HG03196 (cell line): Measurements from ENCODE around the gene HOXA5.

Experiments
- ATAC-seq: cut with Tn5 transposase; IDR thresholded peaks from one replicate; pipeline ENCODE4 v1.9.1; 2021; ENCODE audit not compliant: unreplicated experiment

HOXA5 gene

DNA sequence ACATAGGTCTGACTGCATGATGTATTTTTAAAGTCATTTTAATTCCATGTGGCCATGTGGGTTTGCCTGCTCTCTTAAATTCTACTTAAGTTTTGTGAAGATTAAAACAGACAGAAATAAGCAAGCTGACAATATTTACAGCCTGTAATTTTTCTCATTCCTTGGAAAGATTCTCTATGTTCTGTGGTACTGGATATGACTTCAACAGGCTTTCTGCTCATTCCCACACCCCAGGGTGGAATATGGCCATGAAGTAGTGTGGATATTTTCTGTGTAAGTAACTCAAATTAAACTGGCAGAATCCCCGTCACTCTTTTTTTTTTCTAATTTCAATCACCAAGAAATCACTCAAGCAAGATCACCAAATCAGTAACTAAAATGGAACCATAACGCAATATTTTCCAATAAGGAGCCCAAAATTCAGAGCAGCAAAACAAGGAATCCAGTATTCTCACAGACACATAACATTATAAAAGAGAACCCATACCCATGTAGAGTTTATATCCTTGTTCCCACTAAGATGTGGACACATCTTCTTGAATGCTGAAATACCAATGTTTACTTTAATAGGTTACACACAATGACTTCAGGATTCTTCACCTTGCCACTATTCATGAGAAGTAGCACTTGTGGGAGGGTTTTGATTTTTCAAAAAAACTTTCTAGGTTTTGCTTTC, 5.7 kb downstream of the HOXA5 start:
- no peak for ATAC-seq

DNA sequence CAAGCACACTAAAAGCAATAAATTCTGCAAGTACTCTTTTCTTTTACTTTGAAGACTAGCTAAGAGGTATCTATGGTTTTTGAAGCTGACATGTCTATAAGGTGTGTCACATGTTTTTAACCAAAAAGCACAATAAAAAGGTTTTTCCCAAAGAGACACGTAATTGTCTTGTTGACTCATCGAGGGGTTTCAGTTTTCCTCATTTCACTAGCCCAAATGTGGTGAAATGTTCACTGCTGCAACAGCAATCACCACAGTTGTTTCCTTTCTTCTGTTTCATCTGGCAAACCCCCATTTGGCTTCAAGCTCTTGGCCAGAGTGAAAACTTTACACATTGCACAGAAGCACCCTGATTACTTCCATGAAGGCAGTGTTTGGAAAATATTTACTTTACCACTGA, 9.1 kb downstream of the HOXA5 start:
- no peak for ATAC-seq

DNA sequence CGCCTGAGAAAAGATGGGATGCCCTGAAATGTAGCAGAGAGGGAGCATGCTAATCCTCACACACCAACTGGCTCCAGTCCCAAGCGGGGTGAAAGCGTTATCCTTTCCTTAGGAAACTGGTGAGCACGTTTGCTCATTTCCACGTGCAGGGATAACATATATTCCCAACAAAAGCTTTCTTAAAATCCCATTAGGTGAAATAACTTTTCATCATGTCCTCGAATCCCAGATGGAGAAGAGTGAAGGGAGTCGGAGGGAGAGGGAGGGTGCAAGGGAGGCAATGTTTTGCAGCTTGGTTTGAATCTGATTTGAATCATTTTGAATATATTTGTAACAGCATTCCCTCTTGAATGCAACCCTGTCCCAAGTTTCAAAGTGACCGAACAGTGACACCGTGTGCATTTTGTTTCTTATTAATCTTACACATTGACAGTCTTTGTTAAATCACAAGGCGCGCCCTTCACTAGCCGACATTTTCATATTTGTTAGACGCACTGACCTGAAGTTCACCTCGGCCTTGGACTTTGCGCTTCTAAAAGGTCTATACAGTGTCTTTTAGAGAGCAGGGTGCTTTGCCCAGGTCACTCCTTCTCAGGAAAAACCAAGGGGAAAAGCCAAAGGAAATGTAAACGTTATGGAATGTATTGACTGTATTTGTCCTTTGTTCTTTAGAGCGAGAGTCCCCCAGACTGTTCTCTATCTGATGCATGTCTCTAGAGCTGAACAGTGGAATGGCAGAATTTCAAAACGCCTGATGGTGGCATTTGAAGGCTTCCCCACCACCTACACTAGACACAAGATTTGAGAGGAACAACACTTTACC, 9.9 kb downstream of the HOXA5 start:
- ATAC-seq, result no peak

DNA sequence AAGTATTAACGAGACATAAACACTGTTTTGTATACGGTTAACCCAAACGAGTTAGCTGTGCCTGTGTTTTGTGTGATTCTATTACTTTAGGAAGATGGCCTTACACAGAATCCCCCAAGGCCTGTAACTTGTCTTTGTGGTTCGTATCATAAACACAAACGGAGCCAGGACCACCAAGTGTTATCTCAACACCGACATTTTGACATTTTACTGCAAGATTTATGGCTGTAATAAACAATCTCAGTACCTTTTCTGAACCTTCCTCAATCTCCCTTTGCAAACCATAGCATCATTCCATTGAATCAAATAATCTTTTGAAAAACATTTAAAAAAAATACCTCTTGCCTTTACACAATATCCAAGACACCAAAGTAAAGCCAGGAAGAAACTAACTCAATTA, 10.5 kb downstream of the HOXA5 start:
- ATAC-seq, result no peak

DNA sequence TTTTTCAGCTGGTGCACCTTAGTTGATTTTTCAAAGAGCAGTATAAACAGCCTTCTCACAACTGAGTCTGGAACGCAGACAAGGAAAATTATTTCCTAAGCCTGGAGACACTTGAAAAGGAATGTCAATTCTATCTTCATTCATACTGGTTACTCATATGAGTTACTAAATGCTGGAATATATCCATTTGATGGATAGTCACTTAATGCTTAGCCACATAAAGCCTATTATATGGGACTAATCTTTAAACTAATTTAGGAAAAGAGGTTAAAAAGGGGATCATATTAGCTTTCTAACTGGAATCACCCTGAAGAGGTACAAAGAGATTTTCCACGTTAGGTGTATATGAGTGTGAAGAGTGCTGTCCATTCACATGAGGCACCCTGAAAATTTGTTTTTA, 11.3 kb downstream of the HOXA5 start:
- no peak for ATAC-seq

DNA sequence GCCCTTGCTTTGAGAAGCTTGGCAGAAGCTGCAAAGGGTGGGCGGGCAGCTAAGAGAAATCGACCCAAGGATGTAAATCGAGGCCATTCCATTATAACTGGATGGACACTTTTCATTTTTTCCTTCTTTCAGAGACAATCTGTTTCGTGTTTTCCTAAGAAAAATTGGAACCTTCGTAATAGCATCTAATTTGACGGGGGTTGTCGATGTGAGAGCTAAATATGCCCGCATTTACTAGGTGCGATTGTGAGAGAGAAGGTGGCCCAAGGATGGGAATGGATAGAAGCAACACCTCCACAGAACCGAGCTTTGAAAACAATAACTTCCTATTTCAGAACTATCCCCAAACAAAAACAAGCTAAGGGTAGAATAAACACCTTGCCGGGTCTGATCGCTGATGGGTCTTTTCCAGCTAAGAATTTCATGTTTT, 12.1 kb downstream of the HOXA5 start:
- ATAC-seq, result no peak

DNA sequence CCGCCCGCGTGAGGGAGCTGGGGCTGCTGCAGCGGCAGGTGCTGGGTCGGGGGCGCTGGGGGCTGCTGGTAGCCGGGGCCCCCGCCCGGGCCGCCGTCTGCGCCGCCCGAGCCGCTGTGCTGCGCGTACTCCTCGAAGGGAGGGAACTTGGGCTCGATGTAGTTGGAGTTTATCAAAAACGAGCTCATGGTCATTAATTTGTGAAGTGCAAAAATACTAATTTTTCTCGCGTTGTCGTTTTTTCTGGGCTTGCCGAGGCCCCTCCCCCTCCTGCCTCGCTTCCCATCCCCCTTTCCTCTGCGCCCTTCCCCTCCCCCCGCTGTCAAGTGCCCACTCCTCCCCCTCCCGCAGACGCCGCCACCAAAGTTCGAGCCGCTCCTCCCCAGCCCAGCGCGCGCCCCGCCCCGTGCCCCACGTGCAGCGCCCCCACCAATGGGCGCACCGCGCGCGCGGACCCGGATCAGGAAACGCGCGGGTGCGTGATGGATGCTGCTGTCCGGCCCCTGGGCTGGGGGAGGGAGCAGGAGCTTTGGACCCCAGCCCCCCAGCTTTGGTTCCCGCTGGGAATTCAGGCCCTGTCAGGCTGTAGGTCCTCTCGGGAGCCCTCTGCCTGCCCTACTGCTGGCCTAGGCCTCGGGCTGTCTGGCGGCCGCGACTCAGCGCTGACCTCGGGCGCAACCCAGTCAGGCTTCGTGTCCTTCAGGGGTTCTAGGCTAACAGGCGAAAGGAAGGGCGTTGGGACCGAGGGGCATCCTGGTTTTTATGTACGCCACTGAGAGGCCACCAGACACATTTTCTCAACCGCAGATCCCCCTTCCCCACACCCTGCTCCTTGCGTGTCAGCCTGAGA, 12.7 kb downstream of the HOXA5 start, which contains the start of gene HOXA4:
TSS of gene HOXA4 (minus strand) at position 218 of the 850 bp plus-strand sequence. CDS start at position 194, 24 bp downstream.
- no peak for ATAC-seq

DNA sequence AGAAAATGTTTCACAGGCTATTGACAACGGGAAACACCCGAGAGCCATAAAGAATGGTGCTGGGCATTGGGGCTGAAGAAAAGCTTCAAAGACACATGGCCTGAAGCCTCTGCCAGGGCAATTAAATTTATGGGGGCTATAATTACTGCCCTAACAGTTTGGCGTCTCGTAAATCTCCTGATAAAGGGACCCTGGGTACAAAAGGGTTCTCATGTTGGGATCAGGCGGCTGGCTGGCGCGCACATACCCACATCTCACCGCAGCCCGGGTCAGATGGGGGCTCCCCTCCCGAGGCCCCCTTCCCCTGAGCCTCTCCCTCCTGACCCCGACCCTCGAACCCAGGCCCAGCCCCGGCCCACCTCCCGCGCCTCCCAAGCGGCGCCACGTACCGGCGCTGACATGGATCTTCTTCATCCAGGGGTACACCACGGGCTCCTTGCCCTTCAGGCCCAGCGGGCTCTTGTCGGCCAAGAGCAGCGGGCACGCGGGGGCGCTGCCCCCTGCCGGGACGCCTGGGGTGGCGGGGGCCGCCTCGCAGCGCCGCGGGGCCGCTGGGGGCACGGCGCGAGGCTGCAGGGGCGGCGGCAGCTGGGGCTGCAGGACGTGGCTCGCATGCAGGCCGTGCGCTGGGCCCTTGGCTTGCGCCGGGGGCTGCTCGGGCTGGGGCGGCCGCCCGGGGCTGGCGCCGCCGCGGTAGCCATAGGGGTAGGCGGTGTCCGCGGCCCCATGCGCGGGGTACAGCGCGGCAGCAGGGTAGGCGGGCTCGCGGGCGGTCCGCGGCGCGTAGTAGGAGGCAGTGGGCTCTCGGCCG, 13.5 kb downstream of the HOXA5 start:
- ATAC-seq, result no peak

DNA sequence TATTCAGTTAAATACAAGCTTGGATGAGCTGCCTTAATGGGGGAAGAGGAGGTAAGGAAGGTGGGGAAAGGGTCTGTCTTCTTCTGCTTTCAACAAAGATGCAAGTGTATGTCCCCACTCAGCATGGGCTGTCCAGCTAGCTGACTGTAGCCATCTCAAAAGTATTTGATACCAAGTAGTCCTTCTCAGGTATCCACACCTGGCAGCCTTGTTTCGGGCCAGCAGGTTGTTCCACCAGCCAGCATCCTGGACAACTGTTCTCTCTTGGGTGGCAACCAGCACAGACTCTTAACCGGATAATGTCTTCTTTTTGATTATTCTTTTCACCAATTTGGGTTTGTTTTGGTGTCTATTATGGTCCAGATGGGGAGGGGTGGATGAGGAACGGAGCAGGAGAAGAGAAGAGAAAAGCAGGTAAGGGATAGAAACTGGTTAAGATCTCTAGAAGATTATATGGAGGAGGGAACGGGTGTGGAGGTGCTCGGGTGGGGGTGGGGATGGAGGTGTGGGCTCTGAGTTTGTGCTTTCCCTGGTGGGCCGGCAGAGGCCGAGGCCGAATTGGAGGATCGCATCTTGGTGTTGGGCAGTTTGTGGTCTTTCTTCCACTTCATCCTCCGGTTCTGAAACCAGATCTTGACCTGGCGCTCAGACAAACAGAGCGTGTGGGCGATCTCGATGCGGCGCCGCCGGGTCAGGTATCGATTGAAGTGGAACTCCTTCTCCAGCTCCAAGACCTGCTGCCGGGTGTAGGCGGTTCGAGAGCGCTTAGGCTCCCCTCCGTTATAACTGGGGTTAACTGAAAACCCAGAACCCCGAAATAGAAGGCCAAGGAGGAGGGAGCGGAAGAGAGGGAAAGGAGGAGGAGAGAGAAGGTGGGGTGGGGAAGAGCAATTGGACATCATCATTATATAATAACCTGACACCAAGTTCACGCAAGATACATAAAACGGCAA, 14.4 kb downstream of the HOXA5 start:
- ATAC-seq, result no peak

DNA sequence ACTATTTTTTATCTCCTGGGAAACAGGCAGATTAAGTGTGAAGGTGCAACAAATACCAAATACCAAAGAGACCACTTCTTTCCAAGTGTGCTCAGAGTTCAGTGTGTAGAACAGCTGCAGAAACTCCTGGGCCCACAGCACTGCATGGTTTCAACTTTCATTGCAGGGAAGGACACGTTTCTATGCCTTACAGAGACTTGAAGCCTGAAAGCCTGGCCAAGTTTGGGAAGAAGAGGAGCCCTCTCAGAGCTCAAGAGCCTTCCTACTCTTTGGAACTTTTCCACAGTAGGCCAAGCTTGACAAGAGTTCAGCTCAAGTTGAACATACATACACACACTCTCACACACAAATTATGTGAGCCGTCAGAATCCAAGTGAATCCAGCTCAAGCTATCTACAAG, 15.4 kb downstream of the HOXA5 start:
- no peak for ATAC-seq

DNA sequence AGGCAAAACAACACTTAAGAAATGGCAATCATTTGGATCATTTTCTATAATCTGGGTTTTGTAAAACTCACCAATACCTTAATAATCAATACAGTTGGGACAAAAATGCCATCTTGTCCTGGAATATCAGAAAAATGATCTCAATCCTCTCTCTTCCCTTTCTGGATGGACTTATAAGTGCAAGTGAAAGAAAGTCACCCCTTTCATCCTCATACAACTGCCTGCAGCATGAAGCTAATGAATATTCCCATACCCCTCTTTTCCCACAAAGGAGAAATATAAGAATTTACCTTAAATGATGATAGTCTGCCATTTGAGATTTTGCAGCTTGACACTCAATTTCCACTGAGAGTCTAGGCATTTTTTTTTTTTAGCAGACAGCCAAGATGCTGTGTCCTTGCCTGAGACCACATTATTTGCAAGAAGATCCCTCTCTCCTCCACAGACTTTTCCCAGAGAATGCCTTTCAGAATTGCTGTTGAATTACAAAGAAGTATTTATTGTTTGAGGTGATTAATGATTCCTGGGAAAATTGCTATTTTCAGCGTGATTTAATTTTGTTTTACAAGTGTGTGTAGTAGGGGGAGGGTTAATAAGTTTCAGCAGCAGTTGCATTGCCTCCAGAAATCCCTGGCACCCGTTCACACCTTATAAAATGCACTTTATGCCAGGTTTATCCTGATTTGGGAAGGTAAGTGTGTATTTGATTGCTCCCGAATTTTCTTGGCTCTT, 16.7 kb downstream of the HOXA5 start:
- ATAC-seq, result no peak

DNA sequence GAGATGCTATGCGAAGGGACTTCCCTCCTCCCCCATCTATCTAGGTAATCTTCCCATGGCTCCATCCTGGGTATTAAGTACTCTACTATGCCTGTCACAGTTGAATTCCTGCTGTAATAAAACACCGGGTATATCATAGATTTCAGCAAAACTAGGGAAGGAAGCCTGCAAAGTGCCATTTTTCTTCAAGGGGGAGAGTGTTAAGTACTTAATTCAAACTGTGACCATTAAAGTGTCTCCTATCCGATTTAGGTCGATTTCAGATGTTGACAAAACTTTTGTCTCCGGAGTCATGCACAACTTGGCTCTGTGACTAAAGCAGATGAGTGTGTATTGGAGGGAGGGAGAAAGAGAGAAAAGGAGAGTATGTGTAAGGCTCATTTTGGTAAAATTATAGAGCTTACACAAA, 17.5 kb downstream of the HOXA5 start:
- no peak for ATAC-seq

DNA sequence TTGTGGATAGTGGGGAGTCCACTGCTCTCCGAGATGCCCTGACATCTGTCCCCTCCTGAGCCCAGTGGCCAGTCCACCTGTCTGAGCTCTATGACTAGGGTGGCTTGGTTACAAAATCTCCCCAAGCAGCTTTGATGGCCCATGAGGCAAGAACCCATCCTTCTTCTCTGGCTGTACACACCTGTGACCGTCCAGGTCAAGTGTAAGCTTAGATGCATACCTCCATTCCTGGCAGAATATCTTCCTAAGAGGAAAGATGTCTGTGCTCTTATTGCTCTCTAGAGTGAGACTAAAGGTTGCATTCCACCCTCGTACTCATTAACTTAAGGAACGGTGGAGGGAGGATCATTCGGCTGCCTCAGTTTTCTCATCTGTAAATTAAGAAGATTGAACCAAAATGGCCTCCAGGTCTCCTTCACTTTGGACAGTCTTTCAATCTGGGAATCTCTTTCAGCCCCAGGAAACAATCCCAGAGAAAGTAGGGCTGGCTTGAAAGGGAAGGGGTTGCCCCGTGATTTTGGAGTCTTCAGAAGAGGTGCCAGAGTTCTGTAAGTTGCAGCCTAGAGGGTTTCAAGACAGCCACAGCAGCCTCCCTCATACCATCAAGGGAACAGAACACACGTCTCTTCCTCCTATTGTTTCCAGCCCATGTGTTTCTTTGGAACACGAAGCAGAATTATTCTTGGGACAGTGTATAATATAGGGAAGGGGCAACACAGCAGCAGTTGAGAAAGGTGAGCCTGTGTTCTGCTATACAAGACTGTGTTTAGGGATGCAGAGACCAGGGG, 18.4 kb downstream of the HOXA5 start:
- ATAC-seq, result no peak

DNA sequence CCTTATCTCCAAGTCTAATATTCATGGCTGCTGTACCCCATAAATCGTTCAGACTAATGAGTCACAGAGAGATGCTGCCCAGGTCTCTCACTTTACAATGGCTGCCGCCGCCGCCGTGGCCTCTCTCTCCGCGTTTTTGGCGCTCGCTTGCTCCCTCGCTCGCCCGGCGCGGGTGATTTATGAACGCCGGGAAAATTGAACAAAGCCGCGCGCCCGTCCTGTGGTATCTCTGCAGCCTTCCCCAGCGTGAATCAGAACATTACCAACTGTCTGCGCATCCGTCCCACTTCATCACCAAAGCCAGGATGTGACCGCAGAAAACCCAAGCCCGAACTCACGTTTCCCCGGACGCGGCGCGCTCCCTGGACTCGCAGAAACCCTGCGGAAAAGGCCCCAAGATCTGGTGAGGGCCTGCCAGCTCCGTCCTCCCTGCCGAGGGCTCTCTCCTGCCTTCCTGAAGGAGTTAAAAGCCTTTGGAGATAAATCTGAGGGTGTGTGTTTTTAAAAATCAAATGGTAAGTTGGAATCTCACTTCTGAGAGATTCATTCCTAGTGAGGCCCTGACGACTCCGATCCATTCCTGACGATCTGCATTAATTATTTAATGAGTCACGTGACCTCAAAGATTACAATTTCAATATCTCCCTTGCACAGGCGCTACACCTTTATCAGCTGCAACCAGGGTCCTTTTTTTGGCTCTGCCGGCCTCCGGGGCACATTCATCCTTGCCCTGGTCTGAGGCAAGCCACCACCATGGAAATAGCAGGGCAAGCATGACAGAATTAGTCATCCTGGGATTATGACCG, 19.2 kb downstream of the HOXA5 start:
- ATAC-seq, result no peak

DNA sequence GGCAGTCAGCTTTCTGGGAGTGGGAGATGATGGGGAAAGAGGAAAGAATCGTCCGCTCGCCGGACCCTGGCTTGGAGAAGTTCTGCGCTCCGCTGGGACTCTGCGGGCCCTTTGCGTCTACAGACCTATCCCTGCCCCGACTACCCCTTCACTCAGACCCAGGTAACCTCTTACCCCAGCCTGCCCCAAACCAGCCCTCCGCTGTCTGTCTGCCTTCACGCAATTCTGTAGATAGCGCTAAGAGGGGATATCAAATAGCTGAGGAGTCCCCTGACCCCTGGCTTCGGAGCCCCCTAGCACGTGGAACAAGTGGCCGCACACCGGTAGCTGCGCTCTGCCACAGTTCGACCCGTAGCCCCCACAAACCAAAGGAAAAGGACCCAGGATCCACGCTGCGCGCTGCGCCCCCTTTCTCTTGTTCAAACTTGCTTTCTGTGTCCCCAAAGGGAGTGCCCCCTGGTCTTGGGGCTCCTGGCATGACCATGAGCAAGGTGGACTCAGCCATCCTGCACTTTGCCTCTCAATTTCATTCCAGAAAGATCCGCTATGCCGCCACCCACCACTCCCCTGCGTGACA, 19.9 kb downstream of the HOXA5 start:
- no peak for ATAC-seq

DNA sequence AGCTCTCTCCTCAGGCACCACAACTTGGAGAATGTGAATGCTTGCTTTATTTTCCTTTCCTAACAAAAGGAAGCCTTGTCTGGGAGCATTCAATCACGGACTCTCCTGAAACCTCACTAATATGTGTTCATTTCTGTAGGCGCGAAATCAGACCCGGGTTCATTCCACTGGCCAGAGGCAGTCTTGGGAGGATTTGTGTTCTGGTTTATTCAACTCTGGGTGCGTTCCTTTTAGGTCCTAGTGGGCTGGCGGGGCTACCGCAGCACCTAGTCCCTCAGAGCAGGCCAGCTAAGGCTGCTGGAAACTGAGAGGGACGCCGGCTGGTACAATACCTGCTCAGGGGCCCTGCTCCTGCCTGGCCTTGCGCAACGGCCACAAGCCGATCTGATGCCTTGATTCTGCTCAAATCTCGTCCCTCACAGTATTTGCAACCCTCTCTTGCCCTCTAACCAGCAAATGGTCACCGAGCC, 20.4 kb downstream of the HOXA5 start:
- ATAC-seq, result no peak
